HepG2 (cell line): Measurements from ENCODE around the gene SMYD1. TPM values are rescaled to one million over a fixed set of nuclear protein-coding genes. Genes with fewer than 3 reads are reported as not detected.

Experiments used
- ATAC-seq: fragments of 200-7000 bp; cut with Tn5 transposase; 3 replicates; pipeline ENCODE4 v1.9.1; 2020; ENCODE audit warnings: mild to moderate bottlenecking, moderate library complexity
- BruUV-seq: library from RNA; stranded (reverse); fragments of 400-500 nt; replicated peaks from 2 replicates; lab custom pipeline; 2021; lab: Mats Ljungman, UMichigan
- CTCF ChIA-PET: fragments of 300-600 bp; formaldehyde crosslinking; extraction: SDS; loops from one replicate; lab custom pipeline; 2021; ENCODE audit warnings: low total read pairs, inconsistent platforms, low intra/inter-chr PET ratio; lab: Yijun Ruan, JAX
- POLR2A ChIA-PET: fragments of 350-600 bp; sonication (Branson Sonifier 250); formaldehyde crosslinking; loops from one replicate; lab custom pipeline; 2020; ENCODE audit warnings: antibody characterized with exemption, inconsistent platforms; lab: Yijun Ruan, JAX
- DNase-seq: peaks from one replicate; pipeline ENCODE4 v3.0.0-alpha.2; 2015; ENCODE audit warnings: low spot score
- FAIRE-seq: peaks from 3 replicates; lab custom pipeline; 2011; peaks lifted over from hg19 to GRCh38; lab: Jason Lieb, UNC
- H2AFZ ChIP-seq: one replicate; pipeline ENCODE4 v1.6.1; 2011; ENCODE audit warnings: low read length, inconsistent platforms
- H3K27ac ChIP-seq: fragments of 300-600 bp; 3 replicates; pipeline ENCODE4 v1.8.0; 2011; ENCODE audit warnings: mixed run types, mild to moderate bottlenecking, mixed read lengths, low read length, inconsistent platforms; ENCODE audit not compliant: insufficient read depth; ENCODE audit errors: extremely low read length
- H3K27me3 ChIP-seq, 2 experiments: fragments of 200-600 bp in 1 of 2; 2 replicates in 1 of 2; 3 replicates in 1 of 2; pipeline versions ENCODE4 v1.6.0 to v1.8.0; 2011; ENCODE audit warnings: low read length in 2 of 2, mild to moderate bottlenecking in 2 of 2, moderate library complexity in 2 of 2, inconsistent platforms in 1 of 2; ENCODE audit not compliant: insufficient read depth in 2 of 2, control insufficient read depth in 1 of 2
- H3K36me3 ChIP-seq, 2 experiments: fragments of 200-600 bp in 1 of 2; replicated peaks in 1 of 2; 2 replicates in 1 of 2; 3 replicates in 1 of 2; pipeline versions ENCODE4 v1.5.1 to v1.8.0; 2011; ENCODE audit warnings: low read length in 2 of 2, inconsistent platforms in 1 of 2; ENCODE audit not compliant: insufficient read depth in 2 of 2, control insufficient read depth in 1 of 2
- H3K4me1 ChIP-seq: 2 replicates; pipeline ENCODE4 v1.5.1; 2012; ENCODE audit warnings: low read length, inconsistent platforms; ENCODE audit not compliant: insufficient read depth
- H3K4me2 ChIP-seq: 2 replicates; pipeline ENCODE4 v1.6.0; 2011; ENCODE audit warnings: low read depth, low read length, inconsistent platforms
- H3K4me3 ChIP-seq, 3 experiments: fragments of 200-600 bp in 1 of 3; sonication (generic), shearing (Covaris generic) in 1 of 3; replicated peaks in 1 of 3; 2 replicates each; pipeline ENCODE4 v1.5.1; 2011 to 2016; ENCODE audit warnings: low read length in 3 of 3, inconsistent platforms in 2 of 3, low read depth in 2 of 3, mild to moderate bottlenecking in 2 of 3, control low read depth in 1 of 3, mixed read lengths in 1 of 3; ENCODE audit not compliant: insufficient read depth in 1 of 3
- H3K79me2 ChIP-seq: one replicate; pipeline ENCODE4 v1.6.1; 2011; ENCODE audit warnings: low read length, inconsistent platforms; ENCODE audit not compliant: insufficient read depth
- H3K9ac ChIP-seq: 2 replicates; pipeline ENCODE4 v1.6.0; 2011; ENCODE audit warnings: mild to moderate bottlenecking, low read depth, low read length, inconsistent platforms; ENCODE audit not compliant: insufficient read depth
- H3K9me3 ChIP-seq: 2 replicates; pipeline ENCODE4 v1.5.1; 2012; ENCODE audit warnings: mild to moderate bottlenecking, low read length
- H4K20me1 ChIP-seq: 2 replicates; pipeline ENCODE4 v1.6.0; 2011; ENCODE audit warnings: inconsistent platforms, mild to moderate bottlenecking, low read length, moderate library complexity; ENCODE audit not compliant: insufficient read depth
- HIVEP1 ChIP-seq: sonication (generic); formaldehyde crosslinking; IDR thresholded peaks from 2 replicates; pipeline ENCODE4 v1.4.0; 2020; ENCODE audit warnings: mild to moderate bottlenecking, missing genetic modification reagents
- ISX ChIP-seq: sonication (generic); formaldehyde crosslinking; conservative IDR thresholded peaks from 2 replicates; pipeline ENCODE4 v1.5.0; 2020; ENCODE audit warnings: missing genetic modification reagents
- JDP2 ChIP-seq: sonication (generic); formaldehyde crosslinking; IDR thresholded peaks from 2 replicates; pipeline ENCODE4 v1.8.1; 2022; ENCODE audit warnings: missing genetic modification reagents, borderline replicate concordance
- POLR2G ChIP-seq: fragments of 200-400 bp; formaldehyde crosslinking; IDR thresholded peaks from 2 replicates; pipeline ENCODE4 v1.6.1; 2018; ENCODE audit warnings: mild to moderate bottlenecking, low read depth, low read length, moderate library complexity
- RBAK ChIP-seq: sonication (generic); formaldehyde crosslinking; IDR thresholded peaks from 2 replicates; pipeline ENCODE4 v1.5.1; 2020; ENCODE audit warnings: mild to moderate bottlenecking, missing genetic modification reagents
- WIZ ChIP-seq: sonication (generic); formaldehyde crosslinking; IDR thresholded peaks from 2 replicates; pipeline ENCODE4 v1.5.1; 2020; ENCODE audit warnings: mild to moderate bottlenecking, missing genetic modification reagents
- ZNF724P ChIP-seq: sonication (generic); formaldehyde crosslinking; IDR thresholded peaks from 2 replicates; pipeline ENCODE4 v1.8.0; 2022; ENCODE audit warnings: missing genetic modification reagents, borderline replicate concordance
- WGBS: methylation state at CpG from one replicate; pipeline ENCODE4 v1.1.6; 2017; ENCODE audit warnings: low lambda C conversion rate; 5-methylcytosine and 5-hydroxymethylcytosine counted together
- in situ Hi-C: cut with HindIII; loops from 2 replicates; pipeline ENCODE4 v1.10.0; 2017; ENCODE audit warnings: low pct_unique_long_range_greater_than_20kb; ENCODE audit not compliant: extremely low pct_ligation_motif_present
- intact Hi-C: fragments of 100-400 bp; cut with micrococcal nuclease; formaldehyde crosslinking; loops from one replicate; pipeline ENCODE4 v1.10.0; 2022; ENCODE audit not compliant: unreplicated experiment
- polyA plus RNA-seq, 8 experiments: library from polyadenylated mRNA; depleted of rRNA in 3 of 8; stranded (reverse) in 7 of 8; unstranded in 1 of 8; fragments of >200 nt; fragmentation: Illumina TruSeq in 4 of 8; extraction: Trizol in 4 of 8; gene quantifications; 2 replicates each; pipeline versions ENCODE4 v1.2.1 to v1.2.3, GENCODE V29; 2011 to 2016; ENCODE audit warnings: low read depth in 4 of 8, missing spikeins in 1 of 8, mixed read lengths in 1 of 8; ENCODE audit not compliant: insufficient read depth in 1 of 8
- total RNA-seq, 5 experiments: library from RNA; depleted of rRNA; stranded (reverse); fragments of >200 nt; fragmentation: Illumina TruSeq; extraction: Trizol; gene quantifications; 2 replicates each; pipeline ENCODE4 v1.2.3, GENCODE V29; 2016; ENCODE audit warnings: low read depth in 1 of 5
- TF ChIP-seq, protein P1 (sequence below): sonication (generic); formaldehyde crosslinking; IDR thresholded peaks from 2 replicates; pipeline ENCODE4 v1.4.0; 2020; ENCODE audit warnings: missing genetic modification reagents
- TF ChIP-seq, protein P2 (sequence below): sonication (generic); IDR thresholded peaks from 2 replicates; pipeline ENCODE4 v1.6.1; 2016; ENCODE audit warnings: low read depth, borderline replicate concordance

The SMYD1 gene
- total and polyA plus RNA-seq, 2 of the 13 experiments (the other 11 are each of a cell fraction or from before 2014, with no cell fraction given) = not detected

DNA sequence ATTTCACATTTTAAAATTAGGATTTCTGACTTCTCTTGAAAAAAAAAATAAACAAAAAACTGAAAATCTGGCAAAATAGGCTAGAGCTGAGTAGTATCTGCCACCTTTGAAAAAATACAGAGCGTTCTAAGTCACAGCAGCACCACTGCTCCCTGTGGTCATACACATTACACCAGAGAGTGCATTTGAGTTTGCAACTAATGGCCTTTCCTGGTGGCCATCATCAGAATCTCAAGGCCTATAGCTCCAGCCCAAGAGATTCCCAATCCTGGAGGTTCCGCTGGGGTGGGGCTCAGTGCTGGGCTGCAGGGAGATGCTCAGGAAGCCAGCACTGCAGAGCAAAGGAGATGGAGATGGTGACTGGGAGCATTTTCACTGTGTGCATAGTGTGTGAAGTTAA, 17.5 kb downstream of the SMYD1 start:
- H3K27me3 ChIP-seq = peaks cover 0 to 16% of the 10 kb centered on the region in 2 experiments; a peak in 2 of 5 replicates
- FAIRE-seq (no peak), DNase-seq (no peak), ATAC-seq (peak; percentile 80)
- H3K9me3 ChIP-seq = no peaks in the 10 kb centered on the region
- intact Hi-C loops = no loop called here
- H3K4me3 ChIP-seq = no peak overlapping the region
- no peak overlapping the region for H3K27ac ChIP-seq
- no peak overlapping the region for H2AFZ ChIP-seq
- no TSS peak for BruUV-seq
- no peaks in the 10 kb centered on the region for H3K36me3 ChIP-seq
- 64% methylated on average over 2 of the region's 2 CpGs for WGBS
- in situ Hi-C loops = no loop called here
- peaks cover 18% of the 10 kb centered on the region for H3K4me1 ChIP-seq
- no peak overlapping the region for H3K4me2 ChIP-seq
- H3K9ac ChIP-seq = no peak overlapping the region
- CTCF ChIA-PET = no interaction called here
- TF ChIP-seq ZNF724P (no peak), POLR2G (no peak), ISX (CRISPR knock-in tag) (no peak), JDP2 (no peak), HIVEP1 (CRISPR knock-in tag) (no peak), WIZ (no peak), RBAK (CRISPR knock-in tag) (no peak)
- TF ChIP-seq, protein P1, sequence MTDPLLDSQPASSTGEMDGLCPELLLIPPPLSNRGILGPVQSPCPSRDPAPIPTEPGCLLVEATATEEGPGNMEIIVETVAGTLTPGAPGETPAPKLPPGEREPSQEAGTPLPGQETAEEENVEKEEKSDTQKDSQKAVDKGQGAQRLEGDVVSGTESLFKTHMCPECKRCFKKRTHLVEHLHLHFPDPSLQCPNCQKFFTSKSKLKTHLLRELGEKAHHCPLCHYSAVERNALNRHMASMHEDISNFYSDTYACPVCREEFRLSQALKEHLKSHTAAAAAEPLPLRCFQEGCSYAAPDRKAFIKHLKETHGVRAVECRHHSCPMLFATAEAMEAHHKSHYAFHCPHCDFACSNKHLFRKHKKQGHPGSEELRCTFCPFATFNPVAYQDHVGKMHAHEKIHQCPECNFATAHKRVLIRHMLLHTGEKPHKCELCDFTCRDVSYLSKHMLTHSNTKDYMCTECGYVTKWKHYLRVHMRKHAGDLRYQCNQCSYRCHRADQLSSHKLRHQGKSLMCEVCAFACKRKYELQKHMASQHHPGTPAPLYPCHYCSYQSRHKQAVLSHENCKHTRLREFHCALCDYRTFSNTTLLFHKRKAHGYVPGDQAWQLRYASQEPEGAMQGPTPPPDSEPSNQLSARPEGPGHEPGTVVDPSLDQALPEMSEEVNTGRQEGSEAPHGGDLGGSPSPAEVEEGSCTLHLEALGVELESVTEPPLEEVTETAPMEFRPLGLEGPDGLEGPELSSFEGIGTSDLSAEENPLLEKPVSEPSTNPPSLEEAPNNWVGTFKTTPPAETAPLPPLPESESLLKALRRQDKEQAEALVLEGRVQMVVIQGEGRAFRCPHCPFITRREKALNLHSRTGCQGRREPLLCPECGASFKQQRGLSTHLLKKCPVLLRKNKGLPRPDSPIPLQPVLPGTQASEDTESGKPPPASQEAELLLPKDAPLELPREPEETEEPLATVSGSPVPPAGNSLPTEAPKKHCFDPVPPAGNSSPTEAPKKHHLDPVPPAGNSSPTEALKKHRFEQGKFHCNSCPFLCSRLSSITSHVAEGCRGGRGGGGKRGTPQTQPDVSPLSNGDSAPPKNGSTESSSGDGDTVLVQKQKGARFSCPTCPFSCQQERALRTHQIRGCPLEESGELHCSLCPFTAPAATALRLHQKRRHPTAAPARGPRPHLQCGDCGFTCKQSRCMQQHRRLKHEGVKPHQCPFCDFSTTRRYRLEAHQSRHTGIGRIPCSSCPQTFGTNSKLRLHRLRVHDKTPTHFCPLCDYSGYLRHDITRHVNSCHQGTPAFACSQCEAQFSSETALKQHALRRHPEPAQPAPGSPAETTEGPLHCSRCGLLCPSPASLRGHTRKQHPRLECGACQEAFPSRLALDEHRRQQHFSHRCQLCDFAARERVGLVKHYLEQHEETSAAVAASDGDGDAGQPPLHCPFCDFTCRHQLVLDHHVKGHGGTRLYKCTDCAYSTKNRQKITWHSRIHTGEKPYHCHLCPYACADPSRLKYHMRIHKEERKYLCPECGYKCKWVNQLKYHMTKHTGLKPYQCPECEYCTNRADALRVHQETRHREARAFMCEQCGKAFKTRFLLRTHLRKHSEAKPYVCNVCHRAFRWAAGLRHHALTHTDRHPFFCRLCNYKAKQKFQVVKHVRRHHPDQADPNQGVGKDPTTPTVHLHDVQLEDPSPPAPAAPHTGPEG (CRISPR knock-in tag) = no peak
- TF ChIP-seq, protein P2, sequence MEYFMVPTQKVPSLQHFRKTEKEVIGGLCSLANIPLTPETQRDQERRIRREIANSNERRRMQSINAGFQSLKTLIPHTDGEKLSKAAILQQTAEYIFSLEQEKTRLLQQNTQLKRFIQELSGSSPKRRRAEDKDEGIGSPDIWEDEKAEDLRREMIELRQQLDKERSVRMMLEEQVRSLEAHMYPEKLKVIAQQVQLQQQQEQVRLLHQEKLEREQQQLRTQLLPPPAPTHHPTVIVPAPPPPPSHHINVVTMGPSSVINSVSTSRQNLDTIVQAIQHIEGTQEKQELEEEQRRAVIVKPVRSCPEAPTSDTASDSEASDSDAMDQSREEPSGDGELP = no peak
- POLR2A ChIA-PET = no interaction called here
- no peaks in the 10 kb centered on the region for H3K79me2 ChIP-seq
- no peaks in the 10 kb centered on the region for H4K20me1 ChIP-seq
